ENCODE measurements around the gene SAMD10. TPM values are rescaled to one million over a fixed set of nuclear protein-coding genes. Genes with fewer than 3 reads are reported as not detected.
A peak's percentile ranks its signal among the peaks of the same experiment; 100 is the strongest.

The SAMD10 gene
- total RNA-seq, 1 experiment from 2014 or later: 5.7 TPM

DNA sequence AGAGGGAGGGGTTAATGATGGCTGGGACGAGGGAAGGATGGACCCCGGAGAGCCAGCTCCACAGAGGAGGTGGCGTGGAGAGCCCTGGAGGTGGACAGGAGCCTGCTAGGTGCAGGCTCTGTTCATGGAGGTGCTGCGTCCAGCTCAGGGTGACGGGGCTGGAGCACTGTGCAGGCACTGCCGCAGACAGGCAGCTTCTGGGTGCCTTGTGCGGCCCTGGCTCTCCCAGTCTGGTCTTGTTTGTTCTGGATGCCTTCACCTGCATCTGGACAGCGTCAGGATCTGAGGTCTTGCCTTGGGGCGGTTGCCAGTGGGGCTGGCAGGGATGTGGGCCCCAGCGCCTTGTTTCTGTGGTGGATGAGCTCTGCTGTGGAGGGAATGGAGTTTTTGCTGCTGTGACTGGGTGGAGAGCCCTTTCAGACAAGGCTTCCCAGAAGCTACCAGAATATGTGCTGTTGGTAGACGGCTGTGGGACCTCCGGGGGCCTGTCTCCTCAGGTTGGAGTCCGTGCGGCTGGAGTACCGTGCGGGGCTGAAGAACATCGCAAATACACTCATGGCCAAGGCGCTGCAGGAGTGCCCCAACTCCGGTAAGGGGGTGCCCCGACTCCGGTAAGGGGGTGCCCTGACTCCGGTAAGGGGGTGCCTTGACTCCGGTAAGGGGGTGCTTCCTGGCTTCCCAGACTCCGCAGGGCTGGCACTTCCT is 48.7 kb upstream of the SAMD10 start:
- Histone ChIP-seq H2BK12ac (ENCODE audit: insufficient read length, low read depth, low read length) (no peak overlapping the region), H3K18ac (ENCODE audit: insufficient read length, low read depth, low read length) (no peak overlapping the region), H3K27ac (ENCODE audit: insufficient read length, low read depth, low read length) (no peak overlapping the region), H2BK15ac (ENCODE audit: low read depth, low read length) (no peak overlapping the region), H3K9me3 (ENCODE audit: control insufficient read depth, low read depth, low read length) (no peaks in the 10 kb centered on the region), H4K5ac (ENCODE audit: insufficient read length, low read depth, low read length) (no peak overlapping the region), H2BK5ac (ENCODE audit: insufficient read length, low read length) (no peak overlapping the region), H4K8ac (replicated peaks; ENCODE audit: insufficient read length, low read depth, low read length) (no peak overlapping the region), H2AFZ (ENCODE audit: low read length) (no peak overlapping the region), H3K9ac (ENCODE audit: extremely low read depth, insufficient read length, low read length) (no peak overlapping the region), H3K23me2 (ENCODE audit: insufficient read length, low read depth, low read length, poor library complexity, severe bottlenecking) (no peaks in the 10 kb centered on the region), H2AK5ac (ENCODE audit: insufficient read length, low read length) (no peak overlapping the region), H3K79me1 (ENCODE audit: insufficient read depth, low read depth, low read length, poor library complexity, severe bottlenecking) (no peaks in the 10 kb centered on the region), H3K56ac (ENCODE audit: insufficient read length, low read depth, low read length) (no peak overlapping the region), H3K79me2 (ENCODE audit: insufficient read depth, low read length) (no peaks in the 10 kb centered on the region), H3T11ph (ENCODE audit: low read length) (no peak overlapping the region), H3K27me3 (ENCODE audit: insufficient read depth, low read length) (no peaks in the 10 kb centered on the region), H3K4me2 (ENCODE audit: insufficient read depth, insufficient read length, low read length) (no peak overlapping the region), H4K91ac (ENCODE audit: insufficient read length, low read depth, low read length) (no peak overlapping the region), H2BK120ac (ENCODE audit: low read depth, low read length, poor library complexity, severe bottlenecking) (no peak overlapping the region), H3K4me1 (ENCODE audit: insufficient read depth, low read length) (no peaks in the 10 kb centered on the region), H3K14ac (ENCODE audit: insufficient read depth, low read length) (no peak overlapping the region), H2BK20ac (ENCODE audit: low read depth, low read length, poor library complexity, severe bottlenecking) (no peak overlapping the region), H3K4ac (ENCODE audit: low read depth, low read length) (no peak overlapping the region), H4K20me1 (ENCODE audit: control insufficient read depth, insufficient read depth, insufficient read length) (no peaks in the 10 kb centered on the region), H3K23ac (ENCODE audit: insufficient read length, low read depth, low read length) (no peak overlapping the region)
- no peak for DNase-seq
- Mint-ChIP-seq H3K36me3 (ENCODE audit: insufficient read depth in 1 of 3, low read depth in 3 of 3) (peaks cover 38 to 89% (median 73%) of the 10 kb centered on the region in 3 experiments), H3K9me3 (no peaks in the 10 kb centered on the region), H3K27me3 (ENCODE audit: low read depth) (no peaks in the 10 kb centered on the region), H3K4me1 (no peaks in the 10 kb centered on the region), H3K4me3 (no peak overlapping the region), H3K27ac (peak overlapping the region in 1 of 3 experiments; percentile 66; a peak in 2 of 7 replicates)
- WGBS (ENCODE audit: extremely low coverage, insufficient read length, low lambda C conversion rate): no CpG with 5 or more reads among the region's 24 CpGs
- TF ChIP-seq, protein P1, sequence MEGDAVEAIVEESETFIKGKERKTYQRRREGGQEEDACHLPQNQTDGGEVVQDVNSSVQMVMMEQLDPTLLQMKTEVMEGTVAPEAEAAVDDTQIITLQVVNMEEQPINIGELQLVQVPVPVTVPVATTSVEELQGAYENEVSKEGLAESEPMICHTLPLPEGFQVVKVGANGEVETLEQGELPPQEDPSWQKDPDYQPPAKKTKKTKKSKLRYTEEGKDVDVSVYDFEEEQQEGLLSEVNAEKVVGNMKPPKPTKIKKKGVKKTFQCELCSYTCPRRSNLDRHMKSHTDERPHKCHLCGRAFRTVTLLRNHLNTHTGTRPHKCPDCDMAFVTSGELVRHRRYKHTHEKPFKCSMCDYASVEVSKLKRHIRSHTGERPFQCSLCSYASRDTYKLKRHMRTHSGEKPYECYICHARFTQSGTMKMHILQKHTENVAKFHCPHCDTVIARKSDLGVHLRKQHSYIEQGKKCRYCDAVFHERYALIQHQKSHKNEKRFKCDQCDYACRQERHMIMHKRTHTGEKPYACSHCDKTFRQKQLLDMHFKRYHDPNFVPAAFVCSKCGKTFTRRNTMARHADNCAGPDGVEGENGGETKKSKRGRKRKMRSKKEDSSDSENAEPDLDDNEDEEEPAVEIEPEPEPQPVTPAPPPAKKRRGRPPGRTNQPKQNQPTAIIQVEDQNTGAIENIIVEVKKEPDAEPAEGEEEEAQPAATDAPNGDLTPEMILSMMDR (conservative IDR thresholded peaks at IDR 0.05): no peak

Data from H9 (cell line).